Vagina (tissue), 2 donors: ENCODE measurements around the gene BTNL9.

Experiments
- CTCF ChIP-seq, 3 experiments: fragments of 450-650 bp in 2 of 3; fragments of 200-600 bp in 1 of 3; sonication (generic) in 1 of 3; IDR thresholded peaks; one replicate each; pipeline ENCODE4 v1.5.1; 2017 to 2019; ENCODE audit warnings: antibody characterized with exemption in 3 of 3, mild to moderate bottlenecking in 2 of 3, moderate library complexity in 2 of 3
- POLR2A ChIP-seq, 2 donors: fragments of 450-650 bp; IDR thresholded peaks; one replicate each; pipeline ENCODE4 v1.6.1; 2017; ENCODE audit warnings: antibody characterized with exemption in 2 of 2, mild to moderate bottlenecking in 2 of 2, moderate library complexity in 2 of 2

GRCh38 chr5:180990882-180991242, 49.2 kb upstream of the BTNL9 start:
- TF ChIP-seq CTCF (IDR thresholded peaks at IDR 0.05) (no peak), POLR2A (IDR thresholded peaks at IDR 0.05) (no peak)
